ENCODE data around the gene PNPO. TPM values are rescaled to one million over a fixed set of nuclear protein-coding genes. Genes with fewer than 3 reads are reported as not detected.

The PNPO gene
- total and polyA plus RNA-seq, 2 of the 4 experiments (the other 2 are of a cell fraction) = 13.9 to 34.1 TPM

GRCh38 chr17:47982645-47983390 lies 41.4 kb downstream of the PNPO start:
- WGBS, 2 experiments (ENCODE audit: extremely low coverage in 2 of 2, insufficient read length in 1 of 2) = 93% methylated on average over 3 of the region's 9 CpGs; no CpG with 5 or more reads in 1 of the 2 experiments
- DNase-seq (no peak), ATAC-seq (ENCODE audit: low read depth) (no peak)
- no peak overlapping the region for H3K14ac ChIP-seq (replicated peaks; ENCODE audit: low read depth, low read length)
- POLR2A ChIA-PET (ENCODE audit: unreplicated experiment) = interaction anchor here (0.7 kb wide), 1 partner anchor 11 kb away, joined by 6 read pairs; no protein-coding TSS in a partner anchor
- no peak overlapping the region for H3K4me2 ChIP-seq (ENCODE audit: low read depth, low read length)
- no peaks in the 10 kb centered on the region for H3K9me1 ChIP-seq (ENCODE audit: insufficient read depth, low read length)
- H2BK5ac ChIP-seq (ENCODE audit: low read depth, low read length, poor library complexity, severe bottlenecking) = no peak overlapping the region
- TF ChIP-seq CHD1 (IDR thresholded peaks at IDR 0.05; ENCODE audit: low read depth, low read length) = no peak
- H3K27ac ChIP-seq (ENCODE audit: insufficient read depth, low read length) = no peak overlapping the region
- H3K9me3 ChIP-seq (ENCODE audit: control insufficient read depth, insufficient read depth, low read length) = no peaks in the 10 kb centered on the region
- intact Hi-C loops (cut with micrococcal nuclease) (no loop called here), dilution Hi-C loops (cut with HindIII; ENCODE audit: low sequenced_read_pairs, unreplicated experiment) (no loop called here), in situ Hi-C loops (cut with MboI; ENCODE audit: low sequenced_read_pairs) (loop anchor here (5.0 kb wide), 1 partner anchor 34 kb away; no protein-coding TSS in a partner anchor)
- no peak overlapping the region for H2AFZ ChIP-seq (replicated peaks; ENCODE audit: low read length, poor library complexity)
- no peak overlapping the region for H4K5ac ChIP-seq (ENCODE audit: low read depth, low read length)
- peaks cover 4 to 6% of the 10 kb centered on the region in 2 experiments; a peak in 2 of 4 replicates for H3K79me1 ChIP-seq (ENCODE audit: low read depth in 1 of 2, low read length in 2 of 2)
- no peak overlapping the region for H2AK5ac ChIP-seq (ENCODE audit: low read depth, low read length)
- no peaks in the 10 kb centered on the region; the same call in 1 of the 2 replicates for H4K20me1 ChIP-seq (ENCODE audit: insufficient read depth, low read length)
- CTCF ChIA-PET = interaction anchor here (0.8 kb wide), 1 partner anchor 10 kb away, joined by 3 read pairs; no protein-coding TSS in a partner anchor
- no TSS peak for BruUV-seq (replicated peaks)
- no peak overlapping the region for H4K91ac ChIP-seq (ENCODE audit: insufficient read depth, low read depth, low read length)
- H4K8ac ChIP-seq (ENCODE audit: low read depth in 2 of 2, low read length in 2 of 2) = no peak overlapping the region
- H3K9ac ChIP-seq (ENCODE audit: low read depth, low read length) = no peak overlapping the region
- H3K4me1 ChIP-seq (ENCODE audit: control insufficient read depth, insufficient read depth, low read length) = peaks cover 7% of the 10 kb centered on the region
- no peak overlapping the region for H3K4ac ChIP-seq (ENCODE audit: low read depth, low read length)
- no peak overlapping the region for H3K23ac ChIP-seq (ENCODE audit: low read depth, low read length)
- H2BK120ac ChIP-seq (ENCODE audit: low read depth, low read length) = no peak overlapping the region
- no peak overlapping the region for H3K56ac ChIP-seq (ENCODE audit: extremely low read depth, insufficient read depth, low read length)
- H2BK20ac ChIP-seq (ENCODE audit: low read depth, low read length) = no peak overlapping the region
- H3K27me3 ChIP-seq (ENCODE audit: control insufficient read depth, insufficient read depth, low read length) = no peaks in the 10 kb centered on the region
- H3K18ac ChIP-seq (ENCODE audit: low read depth, low read length) = no peak overlapping the region
- H3K4me3 ChIP-seq (ENCODE audit: insufficient read depth, low read depth, low read length) = no peak overlapping the region
- no peak overlapping the region for H2BK15ac ChIP-seq (ENCODE audit: low read depth, low read length)
- H3K36me3 ChIP-seq (ENCODE audit: control insufficient read depth, insufficient read depth, low read length) = peaks cover 45% of the 10 kb centered on the region
- no peak overlapping the region for H2AK9ac ChIP-seq (replicated peaks; ENCODE audit: low read depth, low read length, poor library complexity)
